IMR-90 (cell line): ENCODE results near the gene SLC25A22. TPM values are rescaled to one million over a fixed set of nuclear protein-coding genes. Genes with fewer than 3 reads are reported as not detected.

Source experiments
- ATAC-seq: fragments of 200-7000 bp; cut with Tn5 transposase; 2 replicates; pipeline ENCODE4 v1.9.1; 2020; ENCODE audit warnings: low read depth, mild to moderate bottlenecking, moderate library complexity
- BruUV-seq: library from RNA; stranded (reverse); fragments of 400-500 nt; replicated peaks from 2 replicates; lab custom pipeline; 2021; lab: Mats Ljungman, UMichigan
- CTCF ChIA-PET: fragments of 300-600 bp; formaldehyde crosslinking; extraction: SDS; loops from one replicate; lab custom pipeline; 2021; ENCODE audit warnings: antibody characterized with exemption; lab: Yijun Ruan, JAX
- POLR2A ChIA-PET: fragments of 300-600 bp; sonication (Branson Sonifier 250); formaldehyde crosslinking; loops from one replicate; lab custom pipeline; 2022; ENCODE audit warnings: antibody characterized with exemption; ENCODE audit not compliant: unreplicated experiment; lab: Charles Lee
- DNase-seq: peaks from one replicate; pipeline ENCODE4 v3.0.0; 2013
- H2AFZ ChIP-seq: replicated peaks from 2 replicates; pipeline ENCODE3; 2013; ENCODE audit warnings: low read length, mild to moderate bottlenecking; ENCODE audit not compliant: poor library complexity
- H2AK5ac ChIP-seq: 2 replicates; pipeline ENCODE4 v1.6.1; 2013; ENCODE audit warnings: low read depth, low read length, inconsistent platforms
- H2AK9ac ChIP-seq: replicated peaks from 2 replicates; pipeline ENCODE3; 2013; ENCODE audit warnings: mild to moderate bottlenecking, low read depth, low read length, moderate library complexity; ENCODE audit not compliant: poor library complexity
- H2BK120ac ChIP-seq: 2 replicates; pipeline ENCODE4 v1.6.1; 2013; ENCODE audit warnings: low read depth, low read length, inconsistent platforms
- H2BK15ac ChIP-seq: 3 replicates; pipeline ENCODE4 v1.6.1; 2013; ENCODE audit warnings: low read depth, low read length, inconsistent platforms
- H2BK20ac ChIP-seq: 2 replicates; pipeline ENCODE4 v1.6.1; 2013; ENCODE audit warnings: low read depth, mild to moderate bottlenecking, inconsistent platforms, low read length, moderate library complexity
- H2BK5ac ChIP-seq: 2 replicates; pipeline ENCODE4 v1.6.1; 2013; ENCODE audit warnings: mild to moderate bottlenecking, low read depth, low read length, inconsistent platforms; ENCODE audit not compliant: poor library complexity, severe bottlenecking
- H3K14ac ChIP-seq: replicated peaks from 2 replicates; pipeline ENCODE4 v1.6.1; 2013; ENCODE audit warnings: low read depth, low read length, inconsistent platforms
- H3K18ac ChIP-seq: 2 replicates; pipeline ENCODE4 v1.6.1; 2013; ENCODE audit warnings: low read depth, low read length, control low read depth
- H3K23ac ChIP-seq: 2 replicates; pipeline ENCODE4 v1.6.1; 2013; ENCODE audit warnings: low read depth, low read length, inconsistent platforms
- H3K27ac ChIP-seq: 2 replicates; pipeline ENCODE4 v1.5.1; 2013; ENCODE audit warnings: mild to moderate bottlenecking, control low read depth, low read length; ENCODE audit not compliant: insufficient read depth
- H3K27me3 ChIP-seq: 2 replicates; pipeline ENCODE4 v1.6.1; 2013; ENCODE audit warnings: low read length; ENCODE audit not compliant: control insufficient read depth, insufficient read depth
- H3K36me3 ChIP-seq: 2 replicates; pipeline ENCODE4 v1.6.1; 2013; ENCODE audit warnings: low read length, mixed read lengths; ENCODE audit not compliant: control insufficient read depth, insufficient read depth
- H3K4ac ChIP-seq: 2 replicates; pipeline ENCODE4 v1.6.1; 2013; ENCODE audit warnings: low read depth, low read length, inconsistent platforms
- H3K4me1 ChIP-seq: 2 replicates; pipeline ENCODE4 v1.6.1; 2013; ENCODE audit warnings: low read length, mixed read lengths; ENCODE audit not compliant: control insufficient read depth, insufficient read depth
- H3K4me2 ChIP-seq: 2 replicates; pipeline ENCODE4 v1.6.1; 2013; ENCODE audit warnings: low read depth, mild to moderate bottlenecking, control low read depth, low read length, moderate library complexity
- H3K4me3 ChIP-seq: 2 replicates; pipeline ENCODE4 v1.5.1; 2013; ENCODE audit warnings: low read depth, mild to moderate bottlenecking, control low read depth, low read length, moderate library complexity; ENCODE audit not compliant: insufficient read depth
- H3K56ac ChIP-seq: 2 replicates; pipeline ENCODE4 v1.6.1; 2013; ENCODE audit warnings: low read length, inconsistent platforms; ENCODE audit not compliant: insufficient read depth; ENCODE audit errors: extremely low read depth
- H3K79me1 ChIP-seq, 2 experiments: 2 replicates each; pipeline ENCODE4 v1.6.1; 2013; ENCODE audit warnings: low read length in 2 of 2, inconsistent platforms in 1 of 2, low read depth in 1 of 2
- H3K9ac ChIP-seq: 2 replicates; pipeline ENCODE4 v1.6.1; 2013; ENCODE audit warnings: low read depth, low read length, control low read depth
- H3K9me1 ChIP-seq: 2 replicates; pipeline ENCODE4 v1.6.1; 2013; ENCODE audit warnings: low read length, inconsistent platforms; ENCODE audit not compliant: insufficient read depth
- H3K9me3 ChIP-seq: 2 replicates; pipeline ENCODE4 v1.6.1; 2013; ENCODE audit warnings: low read length; ENCODE audit not compliant: control insufficient read depth, insufficient read depth
- H4K20me1 ChIP-seq: 2 replicates; pipeline ENCODE4 v1.6.1; 2013; ENCODE audit warnings: low read length, inconsistent platforms; ENCODE audit not compliant: insufficient read depth
- H4K5ac ChIP-seq: 2 replicates; pipeline ENCODE4 v1.6.1; 2013; ENCODE audit warnings: mild to moderate bottlenecking, low read depth, low read length, control low read depth
- H4K8ac ChIP-seq, 2 experiments: 2 replicates each; pipeline ENCODE4 v1.6.1; 2013; ENCODE audit warnings: low read depth in 2 of 2, low read length in 2 of 2, control low read depth in 1 of 2, inconsistent platforms in 1 of 2
- H4K91ac ChIP-seq: 2 replicates; pipeline ENCODE4 v1.6.1; 2013; ENCODE audit warnings: low read depth, low read length, inconsistent platforms; ENCODE audit not compliant: insufficient read depth
- CTCF ChIP-seq: conservative IDR thresholded peaks from 2 replicates; pipeline ENCODE4 v1.5.1; 2012; ENCODE audit warnings: mild to moderate bottlenecking, low read depth, low read length, improper control_type of control experiment
- ELK1 ChIP-seq: fragments of 150-350 bp; IDR thresholded peaks from 2 replicates; pipeline ENCODE4 v1.6.1; 2016; ENCODE audit warnings: low read depth, mild to moderate bottlenecking, low read length, moderate library complexity, borderline replicate concordance
- FOS ChIP-seq: fragments of 150-350 bp; IDR thresholded peaks from 2 replicates; pipeline ENCODE4 v1.6.1; 2016; ENCODE audit warnings: low read depth, low read length
- MAZ ChIP-seq: IDR thresholded peaks from 2 replicates; pipeline ENCODE4 v1.6.1; 2012; ENCODE audit warnings: low read depth, mild to moderate bottlenecking, low read length, improper control_type of control experiment, moderate library complexity, borderline replicate concordance
- RAD21 ChIP-seq: IDR thresholded peaks from 2 replicates; pipeline ENCODE4 v1.6.1; 2012; ENCODE audit warnings: low read length, improper control_type of control experiment
- SMC3 ChIP-seq: fragments of 150-350 bp; IDR thresholded peaks from 2 replicates; pipeline ENCODE4 v1.6.1; 2016; ENCODE audit warnings: low read depth, mild to moderate bottlenecking, antibody characterized with exemption, low read length, moderate library complexity
- USF2 ChIP-seq: fragments of 150-350 bp; IDR thresholded peaks from 2 replicates; pipeline ENCODE4 v1.6.1; 2017; ENCODE audit warnings: mild to moderate bottlenecking, antibody characterized with exemption, low read length, low read depth
- WGBS, 2 experiments: methylation state at CpG; one replicate each; pipeline versions ENCODE4 v1.1.5 to v1.1.7; 2013; ENCODE audit warnings: missing lambda C conversion rate in 2 of 2; ENCODE audit not compliant: insufficient read length in 1 of 2; ENCODE audit errors: extremely low coverage in 2 of 2; 5-methylcytosine and 5-hydroxymethylcytosine counted together
- dilution Hi-C: fragments of 300-500 bp; cut with HindIII; formaldehyde crosslinking; loops from one replicate; pipeline ENCODE4 v1.14.3; 2018; ENCODE audit warnings: low sequenced_read_pairs; ENCODE audit not compliant: unreplicated experiment
- in situ Hi-C: fragments of 300-500 bp; cut with MboI; formaldehyde crosslinking; loops from 3 replicates; pipeline ENCODE4 v1.14.3; 2019; ENCODE audit warnings: low sequenced_read_pairs, inconsistent platforms, mixed read lengths
- intact Hi-C: fragments of 100-400 bp; cut with micrococcal nuclease; formaldehyde crosslinking; loops from 2 replicates; pipeline ENCODE4 v1.10.0; 2022
- polyA plus RNA-seq, 3 experiments: library from polyadenylated mRNA; depleted of rRNA; stranded (reverse); fragments of >200 nt; gene quantifications; 2 replicates each; pipeline ENCODE4 v1.2.3, GENCODE V29; 2012; ENCODE audit warnings: low replicate concordance in 1 of 3
- total RNA-seq: library from RNA; depleted of rRNA; stranded (reverse); fragments of >200 nt; gene quantifications from 2 replicates; pipeline ENCODE4 v1.2.3, GENCODE V29; 2012

SLC25A22 gene
- total and polyA plus RNA-seq, 2 of the 4 experiments (the other 2 are of a cell fraction), result 8.2 to 41.3 TPM

- peak within 1 kb of the TSS; percentile 93 for H2BK5ac ChIP-seq
- peaks cover under 1% of the 10 kb centered on the region; the same call in 1 of the 2 replicates for H3K27me3 ChIP-seq
- peak within 1 kb of the TSS; percentile 84 for H3K4me3 ChIP-seq
- dilution Hi-C loops, result no loop called here
- peak within 1 kb of the TSS; percentile 59 to 93 for H4K8ac ChIP-seq
- no peaks in the 10 kb centered on the region for H3K9me3 ChIP-seq
- peak within 1 kb of the TSS; percentile 49 for H4K5ac ChIP-seq
- H3K56ac ChIP-seq, result peak within 1 kb of the TSS; percentile 78
- ChIA-PET POLR2A (interaction anchor here (1.4 kb wide), 2 partner anchors 10 to 13 kb away, joined by 3 to 8 read pairs; partner anchors contain the start of genes PNPLA2 and TSPAN4), CTCF (no interaction called here)
- peak within 1 kb of the TSS; percentile 34; the same call in 1 of the 3 replicates for H2BK15ac ChIP-seq
- peaks cover 21% of the 10 kb centered on the region for H3K9me1 ChIP-seq
- H3K27ac ChIP-seq, result peak within 1 kb of the TSS; percentile 93
- peak within 1 kb of the TSS; percentile 80 for H2BK120ac ChIP-seq
- BruUV-seq, result no TSS peak
- DNase-seq (peak; percentile 45), ATAC-seq (peak; percentile 65)
- H2AK5ac ChIP-seq, result peak within 1 kb of the TSS; percentile 99
- peak within 1 kb of the TSS; percentile 98 for H3K4ac ChIP-seq
- H2BK20ac ChIP-seq, result 0 out of 2 replicates have a peak within 1 kb of the TSS, but pooled peaks have one; percentile 70
- H4K91ac ChIP-seq, result peak within 1 kb of the TSS; percentile 87
- peaks cover 55% of the 10 kb centered on the region for H4K20me1 ChIP-seq
- 0% methylated on average over 11 of the region's 67 CpGs; no CpG with 5 or more reads in 1 of the 2 experiments for whole genome bisulfite sequencing, 2 experiments
- in situ Hi-C loops, result no loop called here
- peak within 1 kb of the TSS; percentile 99 for H3K14ac ChIP-seq
- H3K23ac ChIP-seq, result peak within 1 kb of the TSS; percentile 96
- peak within 1 kb of the TSS; percentile 90 for H3K4me2 ChIP-seq
- TF ChIP-seq MAZ (peak; percentile 56; the same call in 1 of the 2 replicates), ELK1 (no peak), SMC3 (no peak), FOS (no peak), USF2 (no peak), CTCF (no peak), RAD21 (no peak)
- H3K9ac ChIP-seq, result peak within 1 kb of the TSS; percentile 94
- H3K36me3 ChIP-seq, result peaks cover 16% of the 10 kb centered on the region
- peak within 1 kb of the TSS; percentile 43 for H3K18ac ChIP-seq
- H2AK9ac ChIP-seq, result peak within 1 kb of the TSS; percentile 100
- H2AFZ ChIP-seq, result peak within 1 kb of the TSS; percentile 89
- intact Hi-C loops, result no loop called here
- peaks cover 11 to 48% of the 10 kb centered on the region in 2 experiments for H3K79me1 ChIP-seq
- peaks cover 38% of the 10 kb centered on the region for H3K4me1 ChIP-seq
Observed at GRCh38 chr11:832529-833113, 34.5 kb upstream of the SLC25A22 start, which contains the start of gene CD151. Gene CD151 (plus strand): TSS chr11:832952. CDS start chr11:836070, 3,118 bp downstream.
